Measurements from ENCODE around the gene TCEA3.
"Not testable (repeated sequence)": the region's sequence is repeated elsewhere in the genome, so short reads cannot be mapped to it uniquely, and the experiment has no call there.

Gene TCEA3

DNA sequence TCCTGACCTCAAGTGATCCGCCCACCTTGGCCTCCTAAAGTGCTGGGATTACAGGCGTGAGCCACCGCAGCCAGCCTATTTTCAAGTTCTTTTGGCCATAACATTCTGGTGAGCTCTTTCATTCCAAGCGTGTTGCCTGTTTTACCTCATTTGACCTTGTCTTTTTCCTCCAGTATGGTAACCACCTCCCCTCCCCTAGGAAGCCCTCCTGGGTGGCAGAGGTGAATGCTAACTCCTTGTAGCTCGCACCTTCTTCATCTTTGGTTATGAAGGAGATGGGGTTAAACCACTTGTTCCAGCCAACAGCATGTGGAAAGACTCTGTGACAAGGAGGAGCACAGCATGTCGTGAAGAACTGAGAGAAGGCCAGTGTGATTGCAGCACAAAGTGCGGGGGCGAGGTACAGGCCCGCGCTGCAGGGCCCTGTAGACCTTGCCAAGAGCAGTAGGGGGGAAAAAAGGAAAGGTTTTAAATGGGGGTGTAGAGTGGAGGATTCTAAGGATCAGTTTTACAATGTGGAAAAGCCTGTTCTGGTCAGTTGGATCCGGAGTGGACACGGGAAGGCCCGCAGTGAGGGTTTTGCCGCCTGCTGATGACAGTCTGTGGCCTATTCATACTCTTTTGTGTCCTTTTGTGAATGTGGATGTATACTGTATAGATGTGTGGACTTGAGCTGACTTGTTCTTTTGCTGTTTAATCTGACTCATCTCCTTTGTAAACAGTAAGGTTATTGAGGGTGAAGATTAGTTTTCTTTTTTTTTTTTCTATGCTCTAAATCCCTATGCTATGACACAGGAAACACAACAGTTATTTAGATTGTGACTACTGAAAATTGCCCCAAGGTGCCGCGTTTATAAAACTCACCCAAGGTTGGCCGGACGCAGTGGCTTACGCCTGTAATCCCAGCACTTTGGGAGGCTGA is 47.4 kb downstream of the TCEA3 start:
- DNase-seq (ENCODE audit: low spot score in 2 of 2) (no peak), ATAC-seq (replicated peaks; ENCODE audit: extremely low read depth, poor library complexity, severe bottlenecking) (no peak)
- Mint-ChIP-seq H3K9me3 (no peaks in the 10 kb centered on the region), H3K36me3 (ENCODE audit: insufficient read depth) (no peaks in the 10 kb centered on the region), H3K4me3 (no peak overlapping the region), H3K4me1 (no peaks in the 10 kb centered on the region), H3K27ac (ENCODE audit: low read depth) (no peak overlapping the region), H3K27me3 (no peaks in the 10 kb centered on the region)

DNA sequence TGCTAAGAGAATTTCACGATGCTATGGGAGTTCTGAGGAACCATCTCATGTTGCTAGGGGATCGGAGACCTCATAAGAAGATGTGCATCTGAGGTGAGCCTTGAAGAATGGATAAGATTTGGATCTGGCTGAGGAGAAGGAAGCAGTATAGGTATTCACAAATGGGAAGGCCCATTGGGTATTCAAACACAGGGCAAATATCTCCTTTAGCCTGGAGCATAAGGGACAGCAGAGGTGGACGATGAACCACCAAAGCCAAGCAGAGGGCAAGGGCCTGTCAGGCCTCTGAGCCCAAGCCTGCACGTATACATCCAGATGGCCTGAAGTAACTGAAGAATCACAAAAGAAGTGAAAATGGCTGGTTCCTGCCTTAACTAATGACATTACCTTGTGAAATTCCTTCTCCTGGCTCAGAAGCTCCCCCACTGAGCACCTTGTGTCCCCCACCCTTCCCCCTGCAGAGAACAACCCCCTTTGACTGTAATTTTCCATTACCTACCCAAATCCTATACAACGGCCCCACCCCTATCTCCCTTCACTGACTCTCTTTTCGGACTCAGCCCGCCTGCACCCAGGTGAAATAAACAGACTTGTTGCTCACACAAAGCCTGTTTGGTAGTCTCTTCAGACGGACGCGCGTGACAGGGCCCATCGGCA is 50.3 kb downstream of the TCEA3 start:
- not testable (repeated sequence) for H3K36me3 Mint-ChIP-seq (ENCODE audit: insufficient read depth); H3K9me3 Mint-ChIP-seq; H3K4me3 Mint-ChIP-seq; DNase-seq (ENCODE audit: low spot score in 2 of 2); ATAC-seq (replicated peaks; ENCODE audit: extremely low read depth, poor library complexity, severe bottlenecking); H3K27me3 Mint-ChIP-seq; H3K27ac Mint-ChIP-seq (ENCODE audit: low read depth)
- peaks cover 16% of the 10 kb centered on the region for H3K4me1 Mint-ChIP-seq

DNA sequence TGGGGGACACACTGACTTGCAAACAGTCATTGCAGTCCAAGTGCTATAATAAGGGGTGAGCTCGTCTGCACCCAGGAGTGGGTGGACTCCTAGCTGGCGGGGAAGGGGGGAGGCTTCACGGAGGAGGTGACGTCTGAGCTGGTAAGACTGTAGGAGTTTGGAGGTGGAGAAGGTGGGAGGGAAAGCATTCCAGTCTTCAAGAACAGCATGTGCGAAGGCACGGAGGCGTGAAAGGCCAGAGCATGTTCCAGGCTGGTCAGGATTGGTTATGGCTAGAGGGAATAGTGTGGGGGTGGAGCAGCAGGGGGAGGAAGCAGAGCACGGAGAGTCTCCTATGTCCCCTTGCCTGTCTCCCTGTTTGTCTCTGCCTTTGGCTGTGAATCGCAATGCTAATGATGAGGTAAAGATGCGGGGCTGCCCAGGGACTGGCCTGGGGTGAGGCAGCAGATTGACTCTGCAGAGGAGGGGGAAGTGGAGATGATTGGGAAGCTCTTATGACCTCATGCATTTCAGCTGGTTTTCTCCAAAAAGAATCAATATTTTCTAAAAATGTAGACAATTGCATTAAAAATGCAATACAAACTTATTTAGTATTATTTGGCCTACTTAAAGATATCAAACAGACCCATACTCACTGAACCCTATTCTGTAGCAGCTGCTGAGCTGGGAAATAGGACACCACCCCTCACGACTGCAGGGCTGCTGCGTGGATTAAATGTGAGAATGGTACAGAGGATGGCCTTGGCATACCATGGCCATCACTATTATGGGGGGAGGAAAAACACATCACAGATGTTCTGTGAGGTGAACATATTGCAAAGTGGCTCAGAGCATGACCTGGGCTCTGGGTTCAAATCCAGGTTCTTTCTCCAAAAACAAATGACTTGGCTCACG is 52.3 kb downstream of the TCEA3 start:
- Mint-ChIP-seq H3K27ac (ENCODE audit: low read depth) (no peak overlapping the region), H3K27me3 (no peaks in the 10 kb centered on the region), H3K4me1 (peaks cover 25% of the 10 kb centered on the region), H3K4me3 (no peak overlapping the region), H3K36me3 (ENCODE audit: insufficient read depth) (peaks cover 2% of the 10 kb centered on the region), H3K9me3 (no peaks in the 10 kb centered on the region)
- ATAC-seq (replicated peaks; ENCODE audit: extremely low read depth, poor library complexity, severe bottlenecking) (no peak), DNase-seq (ENCODE audit: low spot score in 2 of 2) (no peak)

DNA sequence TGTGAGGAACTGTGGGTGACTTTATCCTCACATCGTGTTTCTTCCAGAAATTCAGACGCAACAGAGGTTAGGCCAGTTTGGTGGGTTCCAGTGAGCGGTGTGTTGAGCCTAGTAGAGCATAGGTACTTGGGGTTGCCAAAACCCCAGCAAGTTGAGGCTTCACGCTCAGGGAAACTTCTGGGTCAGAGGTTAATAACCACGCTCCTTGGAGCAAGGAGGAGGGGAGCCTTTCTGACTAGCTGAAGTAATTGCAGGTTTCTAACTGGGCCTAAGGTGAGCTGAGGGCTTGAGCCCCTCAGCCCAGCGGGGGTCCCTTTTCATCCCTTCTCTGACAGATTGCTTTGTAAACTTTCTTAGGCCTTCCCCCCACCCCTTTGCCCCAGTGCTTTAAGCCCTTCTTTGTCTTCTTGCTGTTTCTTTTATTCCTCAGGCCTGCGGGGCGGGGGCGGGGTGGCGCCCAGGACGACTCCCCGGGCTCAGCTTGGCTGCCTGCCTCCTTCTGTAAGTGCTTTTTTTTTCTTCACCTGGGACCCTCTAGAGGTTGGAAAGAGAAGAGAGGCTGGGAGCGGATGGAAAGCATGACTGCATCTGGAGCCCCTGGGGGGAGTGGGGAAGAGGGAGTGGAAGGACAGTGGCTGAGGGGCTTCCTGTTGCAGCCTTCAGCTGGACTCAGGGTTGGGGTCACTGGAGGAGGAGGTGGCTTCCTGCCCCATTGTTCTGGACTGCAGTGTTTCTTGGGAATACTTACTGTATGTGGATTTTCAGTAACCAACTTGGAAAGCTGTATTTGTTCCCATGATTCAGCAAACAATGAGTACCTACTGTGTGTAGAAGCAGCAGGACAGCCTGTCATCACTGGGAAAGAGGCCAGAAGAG is 53.6 kb downstream of the TCEA3 start:
- Mint-ChIP-seq H3K36me3 (ENCODE audit: insufficient read depth) (peaks cover 2% of the 10 kb centered on the region), H3K9me3 (no peaks in the 10 kb centered on the region), H3K4me1 (peaks cover 31% of the 10 kb centered on the region), H3K27me3 (no peaks in the 10 kb centered on the region), H3K27ac (ENCODE audit: low read depth) (no peak overlapping the region), H3K4me3 (peak overlapping the region; percentile 34)
- DNase-seq (ENCODE audit: low spot score in 2 of 2) (no peak), ATAC-seq (replicated peaks; ENCODE audit: extremely low read depth, poor library complexity, severe bottlenecking) (no peak)

DNA sequence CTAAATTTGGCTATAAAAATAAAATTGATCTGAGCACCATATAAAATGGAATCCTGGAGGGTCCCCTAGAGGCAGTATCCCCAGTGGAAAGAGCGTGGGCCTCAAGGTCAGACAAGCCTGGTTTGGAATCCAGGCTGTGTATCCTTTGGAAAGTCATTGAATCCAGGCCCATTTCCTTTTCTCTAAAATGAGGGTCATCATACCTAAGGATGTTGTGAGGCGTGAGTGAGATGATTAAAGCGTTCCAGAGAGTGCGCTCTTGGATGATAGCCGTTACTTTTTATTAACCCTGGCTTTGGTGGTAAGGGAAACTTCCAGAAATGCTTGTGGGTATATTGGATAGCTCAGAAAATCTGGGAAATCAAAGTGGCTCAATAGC is 54.2 kb downstream of the TCEA3 start:
- peaks cover 2% of the 10 kb centered on the region for H3K36me3 Mint-ChIP-seq (ENCODE audit: insufficient read depth)
- no peak for ATAC-seq (replicated peaks; ENCODE audit: extremely low read depth, poor library complexity, severe bottlenecking)
- H3K27me3 Mint-ChIP-seq: no peaks in the 10 kb centered on the region
- H3K4me1 Mint-ChIP-seq: peaks cover 31% of the 10 kb centered on the region
- no peak for DNase-seq (ENCODE audit: low spot score in 2 of 2)
- H3K9me3 Mint-ChIP-seq: no peaks in the 10 kb centered on the region
- no peak overlapping the region for H3K27ac Mint-ChIP-seq (ENCODE audit: low read depth)
- H3K4me3 Mint-ChIP-seq: peak overlapping the region; percentile 93

DNA sequence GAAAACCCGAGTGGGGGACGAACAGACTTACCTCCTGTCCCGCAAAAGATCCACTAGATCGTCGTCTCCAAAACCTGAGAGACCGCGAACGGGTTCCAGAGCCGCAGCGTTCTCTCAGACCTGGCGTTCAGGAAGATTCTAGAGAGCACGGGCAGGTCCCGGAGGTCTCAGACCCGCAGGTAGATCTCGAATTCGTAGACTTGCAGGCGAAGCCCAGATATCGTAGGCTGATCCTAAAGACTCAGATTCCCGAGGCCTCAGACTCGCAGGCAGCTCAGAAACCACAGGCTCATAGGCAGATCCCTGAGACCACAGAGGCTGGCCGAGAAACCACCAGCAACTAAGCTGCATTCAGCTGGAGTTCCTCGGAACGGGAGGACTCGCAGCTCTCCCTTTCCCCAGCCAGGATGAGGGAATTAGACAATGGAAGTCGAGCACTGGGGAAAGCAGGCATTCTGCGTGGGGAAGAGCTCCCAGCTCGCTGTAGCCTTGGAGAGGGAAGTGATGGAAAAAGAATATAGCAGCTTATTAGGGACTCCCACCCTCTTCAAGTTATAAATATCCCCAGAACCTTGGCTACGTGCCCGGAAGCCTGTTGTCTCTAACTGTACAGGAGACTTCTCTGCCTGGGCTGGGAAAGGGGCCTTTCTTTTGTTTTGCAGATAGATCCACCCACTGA is 55.1 kb downstream of the TCEA3 start, which contains the start of gene ZNF436:
TSS of gene ZNF436 (minus strand) at position 502 of the 679 bp plus-strand sequence. CDS start 1,831 bp downstream, outside the sequence.
- no peaks in the 10 kb centered on the region for H3K9me3 Mint-ChIP-seq
- ATAC-seq (replicated peaks; ENCODE audit: extremely low read depth, poor library complexity, severe bottlenecking): no peak
- peak within 1 kb of the TSS; percentile 93 for H3K4me3 Mint-ChIP-seq
- peak within 1 kb of the TSS; percentile 85 for H3K27ac Mint-ChIP-seq (ENCODE audit: low read depth)
- no peaks in the 10 kb centered on the region for H3K27me3 Mint-ChIP-seq
- peaks cover 3% of the 10 kb centered on the region for H3K36me3 Mint-ChIP-seq (ENCODE audit: insufficient read depth)
- H3K4me1 Mint-ChIP-seq: peaks cover 31% of the 10 kb centered on the region
- no peak for DNase-seq (ENCODE audit: low spot score in 2 of 2)

DNA sequence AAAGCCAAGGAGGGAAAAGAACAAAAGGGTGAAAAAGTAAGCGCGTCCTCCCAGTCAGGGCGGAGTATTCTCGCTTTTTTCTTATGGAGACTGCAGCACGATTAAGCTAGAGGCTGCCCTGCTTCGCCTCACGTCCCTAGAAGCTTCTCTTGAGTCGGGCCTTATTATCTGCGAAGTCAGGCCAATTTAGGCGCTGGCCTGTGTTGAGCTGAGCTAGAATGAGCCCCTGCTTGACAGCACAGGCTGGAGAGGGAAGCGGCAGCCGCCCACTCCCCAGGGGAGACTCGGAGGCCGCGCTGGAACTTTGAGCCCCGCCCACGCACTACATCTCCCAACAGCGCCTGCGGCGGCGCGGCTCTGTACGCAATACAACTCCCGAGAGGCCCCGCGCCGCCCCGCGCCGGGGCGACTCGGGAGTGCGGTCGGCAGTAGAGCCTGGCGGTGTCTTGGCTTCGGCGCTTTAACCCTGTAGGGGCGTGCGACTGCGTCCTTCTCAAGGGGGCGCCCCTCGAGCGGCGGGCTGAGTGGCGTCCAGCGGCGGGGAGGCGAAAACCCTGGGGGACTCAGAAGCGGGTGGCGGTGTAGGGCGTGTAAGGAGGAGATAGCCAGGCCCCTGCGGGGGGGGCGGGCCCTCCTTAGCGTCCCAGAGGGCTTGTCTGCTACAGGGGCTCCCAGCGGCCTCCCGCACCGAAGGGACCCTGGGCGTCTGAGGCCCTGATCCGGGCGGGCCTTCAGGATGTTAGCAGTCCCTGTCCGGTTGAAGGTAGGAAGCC is 55.8 kb downstream of the TCEA3 start:
- DNase-seq (ENCODE audit: low spot score in 2 of 2): peak; percentile 70 to 75

DNA sequence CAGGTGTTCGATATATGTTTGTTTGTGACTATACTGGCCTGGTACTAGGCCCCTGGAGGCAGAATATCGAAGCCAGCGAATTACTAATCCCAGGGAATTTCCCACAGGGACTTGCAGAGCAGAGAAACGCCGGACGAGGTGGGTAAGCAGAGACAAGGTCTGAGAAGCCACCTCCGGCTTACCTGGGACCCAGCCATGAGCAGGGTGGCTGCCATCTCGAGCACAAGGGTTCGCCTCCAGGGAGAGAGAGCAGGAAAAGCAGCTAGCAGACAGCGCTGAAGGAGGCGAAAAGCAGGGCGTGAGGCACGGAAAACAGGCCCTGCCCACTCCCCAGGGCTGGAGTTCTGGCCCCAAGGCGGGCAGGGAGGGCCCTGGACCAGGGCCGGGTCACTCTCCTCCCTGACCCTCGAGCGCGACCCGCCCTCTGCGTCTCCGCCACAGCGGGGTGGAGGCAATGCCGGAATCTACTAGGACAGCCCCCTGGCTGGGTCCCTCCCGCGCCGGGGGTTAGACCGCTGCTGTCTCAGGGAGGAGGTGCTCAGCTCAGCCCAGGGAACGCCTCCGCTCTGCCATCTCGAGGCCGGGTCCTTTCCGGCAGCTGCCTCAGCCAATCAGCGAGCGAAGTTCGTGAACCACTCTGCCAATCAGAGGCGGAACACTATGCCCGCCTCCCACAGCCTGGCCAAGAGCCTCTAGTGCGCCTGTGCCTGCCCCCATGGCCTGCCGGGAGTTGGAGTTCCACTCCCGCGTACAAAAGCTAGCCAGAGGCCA is 56.6 kb downstream of the TCEA3 start:
- ATAC-seq (replicated peaks; ENCODE audit: extremely low read depth, poor library complexity, severe bottlenecking) (peak; percentile 94), DNase-seq (ENCODE audit: low spot score in 2 of 2) (peak; percentile 88 to 97)
- Mint-ChIP-seq H3K27ac (ENCODE audit: low read depth) (peak overlapping the region; percentile 85), H3K4me1 (peaks cover 31% of the 10 kb centered on the region), H3K27me3 (no peaks in the 10 kb centered on the region), H3K4me3 (peak overlapping the region; percentile 93), H3K36me3 (ENCODE audit: insufficient read depth) (peaks cover 6% of the 10 kb centered on the region), H3K9me3 (peaks cover 2% of the 10 kb centered on the region)

More for the DNA sequence above, 55.8 kb downstream of the TCEA3 start:
- Mint-ChIP-seq H3K9me3 (no peaks in the 10 kb centered on the region), H3K36me3 (ENCODE audit: insufficient read depth) (peaks cover 3% of the 10 kb centered on the region), H3K27me3 (no peaks in the 10 kb centered on the region), H3K4me1 (peaks cover 31% of the 10 kb centered on the region), H3K27ac (ENCODE audit: low read depth) (peak overlapping the region; percentile 85), H3K4me3 (peak overlapping the region; percentile 93)
- ATAC-seq (replicated peaks; ENCODE audit: extremely low read depth, poor library complexity, severe bottlenecking): peak; percentile 85

DNA sequence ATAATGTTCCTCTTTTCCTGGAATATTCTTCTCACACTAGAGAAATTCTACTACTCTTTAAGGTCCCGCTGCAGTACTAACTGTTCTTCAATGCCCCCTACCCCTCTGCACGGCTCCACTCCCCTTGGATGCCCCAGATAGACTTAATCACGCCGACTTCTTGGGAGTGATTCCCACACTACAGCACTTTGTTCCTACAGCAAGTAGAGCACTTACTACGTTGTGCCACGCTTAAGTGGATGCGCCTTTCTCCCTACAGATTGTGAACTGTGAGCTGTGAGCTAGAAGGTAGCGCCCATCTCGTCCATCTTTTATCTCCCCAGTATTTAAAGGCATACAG is 57.1 kb downstream of the TCEA3 start:
- H3K36me3 Mint-ChIP-seq (ENCODE audit: insufficient read depth): peaks cover 11% of the 10 kb centered on the region

DNA sequence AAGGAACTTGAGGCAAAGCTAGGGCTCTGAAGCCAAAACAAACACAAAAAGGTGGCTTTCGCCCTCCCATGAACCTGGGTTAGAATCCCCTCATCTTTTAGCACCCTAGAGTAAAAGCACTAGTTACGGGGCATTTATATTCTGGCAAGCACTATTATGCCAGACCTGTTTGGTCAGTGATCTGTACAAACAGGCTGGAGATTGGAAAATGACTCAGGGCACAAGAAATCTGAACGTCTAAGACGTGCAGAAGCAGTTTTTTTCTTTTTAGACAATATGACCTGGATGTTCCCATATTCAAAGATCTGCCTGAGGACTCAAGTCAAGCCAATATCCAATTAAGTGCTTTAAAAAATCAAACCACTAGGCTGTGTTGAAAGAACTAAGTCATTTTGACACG is 58.0 kb downstream of the TCEA3 start:
- H3K36me3 Mint-ChIP-seq (ENCODE audit: insufficient read depth): peaks cover 14% of the 10 kb centered on the region
- H3K27ac Mint-ChIP-seq (ENCODE audit: low read depth): no peak overlapping the region
- no peaks in the 10 kb centered on the region for H3K27me3 Mint-ChIP-seq
- no peak for DNase-seq (ENCODE audit: low spot score in 2 of 2)
- H3K9me3 Mint-ChIP-seq: peaks cover 5% of the 10 kb centered on the region
- H3K4me1 Mint-ChIP-seq: peaks cover 31% of the 10 kb centered on the region
- peak overlapping the region; percentile 93 for H3K4me3 Mint-ChIP-seq
- ATAC-seq (replicated peaks; ENCODE audit: extremely low read depth, poor library complexity, severe bottlenecking): no peak

More for the DNA sequence above, 57.1 kb downstream of the TCEA3 start:
- DNase-seq (ENCODE audit: low spot score in 2 of 2) (no peak), ATAC-seq (replicated peaks; ENCODE audit: extremely low read depth, poor library complexity, severe bottlenecking) (no peak)
- H3K27me3 Mint-ChIP-seq: no peaks in the 10 kb centered on the region
- peaks cover 5% of the 10 kb centered on the region for H3K9me3 Mint-ChIP-seq
- H3K27ac Mint-ChIP-seq (ENCODE audit: low read depth): peak overlapping the region; percentile 85
- H3K4me1 Mint-ChIP-seq: peaks cover 31% of the 10 kb centered on the region
- H3K4me3 Mint-ChIP-seq: peak overlapping the region; percentile 93
